NK-92 (cell line): ENCODE results near the gene MAPKAPK5.
"Not testable (repeated sequence)": the region's sequence is repeated elsewhere in the genome, so short reads cannot be mapped to it uniquely, and the experiment has no call there.

ENCODE experiments used
- DNase-seq: peaks from one replicate; lab custom pipeline; 2025; ENCODE audit not compliant: unreplicated experiment; lab: John Stamatoyannopoulos, UW

MAPKAPK5 gene

DNA sequence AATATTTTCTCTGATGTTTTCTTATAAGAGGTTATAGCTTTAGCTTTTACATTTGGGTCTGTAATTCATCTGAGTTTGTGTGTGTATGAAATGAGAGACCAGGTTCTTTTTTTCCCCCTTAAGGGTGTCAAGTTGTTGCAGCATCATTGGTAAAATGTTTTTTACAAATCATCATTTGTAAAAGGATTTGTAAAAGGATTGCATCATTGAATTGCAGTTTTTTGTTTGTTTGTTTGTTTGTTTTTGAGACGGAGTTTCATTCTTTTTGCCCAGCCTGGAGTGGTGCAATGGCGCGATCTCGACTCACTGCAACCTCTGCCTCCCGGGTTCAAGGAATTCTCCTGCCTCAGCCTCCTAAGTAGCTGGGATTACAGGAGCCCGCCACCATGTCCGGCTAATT is 31.1 kb downstream of the MAPKAPK5 start:
- no peak for DNase-seq

DNA sequence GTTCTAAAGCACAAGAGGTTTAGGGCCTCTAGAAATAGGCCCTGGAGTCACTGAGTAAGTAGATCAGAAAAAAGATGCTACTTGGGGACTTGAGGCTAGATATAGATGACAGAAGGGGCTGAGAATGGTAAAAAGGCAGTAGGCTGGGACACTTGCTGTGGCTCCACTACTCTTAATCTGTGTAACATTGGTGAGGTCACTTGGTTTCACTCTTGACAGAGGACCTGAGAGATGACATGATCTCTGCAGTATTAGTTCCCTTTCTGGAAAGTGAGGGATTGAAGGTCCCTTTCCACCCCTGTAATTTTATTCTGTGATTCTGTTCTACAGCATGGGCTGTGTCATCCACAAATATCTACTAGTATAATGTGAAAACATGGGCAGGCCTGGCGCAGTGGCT is 39.7 kb downstream of the MAPKAPK5 start:
- DNase-seq: no peak

GRCh38 chr12:111886662-111887545 is 44.9 kb downstream of the MAPKAPK5 start:
- no peak for DNase-seq

GRCh38 chr12:111887926-111888745 is 46.1 kb downstream of the MAPKAPK5 start:
- no peak for DNase-seq

GRCh38 chr12:111893287-111893686 is 51.3 kb downstream of the MAPKAPK5 start:
- no peak for DNase-seq

- no peak for DNase-seq
Measured at GRCh38 chr12:111894556-111894955, 52.5 kb downstream of the MAPKAPK5 start.

- no peak for DNase-seq
Measured at GRCh38 chr12:111901182-111901581, 59.2 kb downstream of the MAPKAPK5 start.

DNA sequence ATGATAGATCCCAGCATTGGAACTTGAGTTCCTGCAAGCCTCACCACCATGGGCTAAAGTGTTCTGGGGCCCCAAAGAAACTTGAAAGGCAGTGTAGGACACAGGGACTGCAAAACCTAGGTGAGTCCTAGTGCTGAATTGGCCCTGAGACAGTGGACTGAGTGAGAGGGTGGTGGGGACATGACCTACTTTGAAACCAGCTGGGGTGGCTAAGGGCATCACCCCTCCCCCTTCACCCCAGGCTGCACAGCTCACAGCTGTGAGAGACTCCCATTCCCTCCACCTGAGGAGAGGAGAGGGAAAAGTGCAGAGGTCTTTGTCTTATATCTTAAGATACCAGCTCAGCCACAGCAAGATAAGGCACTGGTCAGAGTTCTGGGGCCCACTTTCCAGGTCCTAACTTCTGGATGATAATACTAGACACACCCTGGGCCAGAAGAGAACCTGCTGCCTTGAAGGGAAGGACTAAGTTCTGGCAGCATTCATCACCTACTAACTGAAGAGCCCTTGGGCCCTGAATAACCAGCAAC is 62.5 kb downstream of the MAPKAPK5 start:
- DNase-seq: no peak

GRCh38 chr12:111905502-111905901 is 63.5 kb downstream of the MAPKAPK5 start:
- no peak for DNase-seq

DNA sequence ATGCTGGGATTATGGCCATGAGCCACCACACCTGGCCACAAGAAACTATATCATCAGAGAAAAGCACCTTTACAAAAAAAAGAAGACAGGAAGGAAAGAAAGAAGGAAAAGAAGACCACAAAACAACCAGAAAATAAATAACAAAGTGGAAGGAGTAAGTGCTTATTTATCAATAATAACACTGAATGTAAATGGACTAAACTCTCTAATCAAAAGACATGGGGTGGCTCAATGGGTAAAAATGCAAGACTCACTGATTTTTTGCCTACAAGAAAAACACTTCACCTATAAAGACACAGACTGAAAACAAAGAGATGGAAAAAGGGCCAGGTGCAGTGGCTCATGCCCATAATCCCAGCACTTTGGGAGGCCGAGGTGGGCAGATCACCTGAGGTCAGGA is 65.7 kb downstream of the MAPKAPK5 start:
- DNase-seq: no peak

DNA sequence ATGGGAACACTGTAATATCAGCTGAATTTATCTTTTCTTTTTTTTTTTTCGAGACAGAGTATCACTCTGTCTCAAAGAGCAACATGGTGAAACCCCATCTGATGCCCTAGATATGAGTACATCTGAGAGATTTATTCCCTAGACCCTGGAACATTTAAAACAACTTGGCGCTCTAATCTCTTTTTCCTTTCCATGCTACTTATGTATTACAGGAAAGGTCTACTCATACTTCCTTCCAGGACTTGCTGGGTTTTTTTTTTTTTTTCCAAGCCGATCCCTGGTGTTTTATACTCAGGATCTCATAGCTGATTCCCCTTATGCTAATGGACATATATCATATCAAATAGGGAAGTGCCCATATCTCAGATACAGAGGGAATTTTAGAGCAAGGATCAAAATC is 83.1 kb downstream of the MAPKAPK5 start:
- DNase-seq: no peak

DNA sequence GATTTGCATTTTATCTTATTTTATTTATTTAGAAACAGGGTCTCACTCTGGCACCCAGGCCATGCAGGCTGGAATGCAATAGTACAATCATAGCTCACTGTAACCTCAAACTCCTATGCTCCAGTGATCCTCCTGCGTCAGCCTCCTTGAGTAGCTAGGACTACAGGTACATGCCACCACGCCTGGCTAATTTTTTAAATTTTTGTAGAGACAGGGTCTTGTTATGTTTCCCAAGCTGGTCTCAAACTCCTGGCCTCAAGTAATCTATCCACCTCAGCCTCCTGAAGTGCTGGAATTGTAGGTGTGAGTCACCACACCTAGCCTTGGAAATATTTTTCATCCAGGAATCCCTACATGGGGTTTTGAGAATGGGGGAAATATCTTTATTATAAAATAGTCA is 84.6 kb downstream of the MAPKAPK5 start:
- DNase-seq: no peak

DNA sequence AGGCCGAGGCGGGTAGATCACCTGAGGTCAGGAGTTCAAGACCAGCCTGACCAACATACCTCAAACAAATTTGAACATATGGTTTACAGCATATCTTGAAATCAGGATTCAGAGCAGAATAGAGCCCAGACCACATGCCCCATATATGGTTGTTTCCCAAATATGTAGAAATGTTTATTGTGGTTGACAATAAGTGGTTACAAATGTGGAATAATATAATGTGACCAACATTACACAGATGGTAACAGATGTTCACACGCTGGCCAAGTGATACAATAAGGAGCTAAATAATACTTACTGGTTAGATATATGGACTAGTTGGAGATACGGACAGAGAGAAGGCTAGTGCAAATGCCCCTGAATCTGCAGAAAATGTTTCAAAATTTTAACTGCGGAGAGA is 85.3 kb downstream of the MAPKAPK5 start:
- DNase-seq: no peak

DNA sequence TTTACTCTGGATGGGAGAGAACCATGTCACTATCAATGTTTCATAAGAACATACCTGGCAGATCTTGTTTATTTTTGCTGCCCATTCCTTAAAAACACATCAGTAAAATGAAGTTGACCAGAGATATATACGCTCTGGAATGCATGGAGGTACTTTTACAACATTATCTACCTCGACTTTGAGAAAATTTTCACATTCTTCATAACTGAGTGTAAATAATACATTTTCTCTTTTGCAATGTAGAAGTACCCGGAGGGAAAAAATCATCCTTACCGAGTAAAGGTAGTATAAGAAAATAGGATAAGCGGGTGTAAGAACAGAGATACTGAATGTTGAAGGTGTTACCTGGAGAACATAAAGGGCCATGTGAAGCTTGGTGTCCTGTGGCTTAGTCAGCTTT is 90.2 kb downstream of the MAPKAPK5 start:
- no peak for DNase-seq

DNA sequence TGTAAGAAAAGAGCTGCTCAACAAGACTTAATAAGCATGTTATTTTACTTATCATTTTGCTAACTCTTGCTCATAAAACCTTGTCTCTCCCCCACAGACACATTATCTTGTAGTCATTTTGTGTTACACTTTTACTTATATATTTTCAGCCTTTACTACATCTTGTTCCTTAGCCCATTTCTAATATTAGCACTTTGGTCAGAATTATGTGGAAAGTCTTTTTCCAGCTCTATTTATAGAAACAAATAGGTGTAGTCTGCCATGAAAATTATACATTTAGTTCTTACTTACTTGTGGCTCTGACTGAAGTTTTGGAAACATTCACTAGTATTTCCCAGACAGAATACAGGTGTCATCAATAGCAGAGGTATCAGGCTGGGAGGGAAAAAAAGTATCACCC is 94.8 kb downstream of the MAPKAPK5 start:
- no peak for DNase-seq

- no peak for DNase-seq
Measured at GRCh38 chr12:111937429-111937828, 95.4 kb downstream of the MAPKAPK5 start.

GRCh38 chr12:111942557-111942956 is 100.5 kb downstream of the MAPKAPK5 start:
- no peak for DNase-seq

DNA sequence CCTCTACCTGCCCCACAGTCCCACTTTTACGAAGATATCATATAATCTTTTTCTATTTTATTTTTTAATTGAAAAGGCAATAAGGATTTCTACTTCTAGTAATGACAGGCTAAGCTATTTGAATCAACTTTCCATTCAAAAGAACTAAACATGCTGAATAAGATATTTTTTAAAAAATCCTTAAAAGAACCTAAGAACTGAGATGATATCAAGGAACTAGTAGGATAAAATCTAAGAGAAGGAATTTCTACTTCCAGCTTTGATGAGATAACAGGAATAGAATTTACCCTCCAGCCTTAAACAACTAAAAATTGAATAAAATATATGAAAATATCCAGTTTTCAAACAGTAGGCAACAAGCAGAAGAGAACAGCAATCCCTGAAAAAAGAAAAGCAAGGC is 101.9 kb downstream of the MAPKAPK5 start:
- no peak for DNase-seq

- DNase-seq: not testable (repeated sequence)
Measured at GRCh38 chr12:111950961-111951676, 109.1 kb downstream of the MAPKAPK5 start.
